H1 (cell line): Measurements from ENCODE around the gene CYP2A6. TPM values are rescaled to one million over a fixed set of nuclear protein-coding genes. Genes with fewer than 3 reads are reported as not detected.

Experiments used
- ASH2L ChIP-seq: fragments of 200-600, 300-600 bp; sonication (generic); IDR thresholded peaks from one replicate; pipeline ENCODE4 v1.7.1; 2017; ENCODE audit warnings: low read length
- BCL11A ChIP-seq, 2 experiments: IDR thresholded peaks; one replicate each; pipeline ENCODE4 v1.6.1; 2011; ENCODE audit warnings: low read depth in 2 of 2, low read length in 2 of 2, mild to moderate bottlenecking in 2 of 2
- CBX5 ChIP-seq: fragments of 300-800, 300-1000 bp; sonication (generic); IDR thresholded peaks from 2 replicates; pipeline ENCODE4 v1.7.1; 2016; ENCODE audit warnings: antibody characterized with exemption, low read length, low read depth
- CHD7 ChIP-seq: fragments of 300-600 bp; sonication (generic); IDR thresholded peaks from 2 replicates; pipeline ENCODE4 v1.7.1; 2012; ENCODE audit warnings: low read length, moderate library complexity, mild to moderate bottlenecking, inconsistent platforms; ENCODE audit not compliant: insufficient replicate concordance
- EGR1 ChIP-seq: IDR thresholded peaks from 2 replicates; pipeline ENCODE4 v1.6.1; 2011; ENCODE audit warnings: low read depth, low read length, borderline replicate concordance
- EP300 ChIP-seq, 2 experiments: IDR thresholded peaks; 1 replicate in 1 of 2; 2 replicates in 1 of 2; pipeline ENCODE4 v1.6.1; 2011 to 2012; ENCODE audit warnings: low read depth in 2 of 2, low read length in 2 of 2, mild to moderate bottlenecking in 2 of 2, borderline replicate concordance in 1 of 2, inconsistent platforms in 1 of 2, moderate library complexity in 1 of 2
- HDAC6 ChIP-seq: IDR thresholded peaks from one replicate; pipeline ENCODE4 v1.7.1; 2012; ENCODE audit warnings: low read depth, mild to moderate bottlenecking, inconsistent platforms, low read length, moderate library complexity
- KDM4A ChIP-seq: IDR thresholded peaks from one replicate; pipeline ENCODE4 v1.7.1; 2012; ENCODE audit warnings: low read depth, mild to moderate bottlenecking, moderate library complexity, low read length, inconsistent platforms; ENCODE audit not compliant: severe bottlenecking
- NRF1 ChIP-seq: IDR thresholded peaks from 2 replicates; pipeline ENCODE4 v1.6.1; 2011; ENCODE audit warnings: mild to moderate bottlenecking, low read depth, low read length, improper control_type of control experiment
- RBBP5 ChIP-seq: IDR thresholded peaks from 2 replicates; pipeline ENCODE4 v1.7.1; 2012; ENCODE audit warnings: low read depth, mild to moderate bottlenecking, inconsistent platforms, low read length, moderate library complexity, borderline replicate concordance
- TAF1 ChIP-seq: IDR thresholded peaks from 2 replicates; pipeline ENCODE4 v1.6.1; 2011; ENCODE audit warnings: mild to moderate bottlenecking, low read depth, low read length
- TEAD4 ChIP-seq: IDR thresholded peaks from 2 replicates; pipeline ENCODE4 v1.6.1; 2012; ENCODE audit warnings: low read depth, low read length, inconsistent platforms, mixed read lengths
- ZNF274 ChIP-seq: IDR thresholded peaks from 2 replicates; pipeline ENCODE4 v1.7.0; 2012; ENCODE audit warnings: low read length, borderline replicate concordance; ENCODE audit errors: extremely low read depth
- polyA plus RNA-seq, 7 experiments: library from polyadenylated mRNA; depleted of rRNA in 3 of 7; stranded (reverse) in 5 of 7; unstranded in 2 of 7; fragments of >200 nt in 5 of 7; fragments of 200-250 nt in 2 of 7; gene quantifications; 1 replicate in 5 of 7; 2 replicates in 1 of 7; 4 replicates in 1 of 7; pipeline versions ENCODE4 v1.2.1 to v1.2.3, GENCODE V29; 2011 to 2013; ENCODE audit warnings: missing spikeins in 2 of 7, mixed read lengths in 2 of 7
- total RNA-seq: library from RNA; stranded (reverse); fragmentation: NEBNext Ultra II Directional; extraction: Animal tissue kit (Norgen Biotek cat#: 25700); gene quantifications from 2 replicates; pipeline ENCODE4 v1.2.1, GENCODE V29; 2021

CYP2A6 gene
- total and polyA plus RNA-seq, 2 of the 8 experiments (the other 6 are each of a cell fraction or from before 2014, with no cell fraction given), result 0.33 TPM; not detected in 1

GRCh38 chr19:40896418-40896796 lies 46.2 kb upstream of the CYP2A6 start (continued):
- TF ChIP-seq CHD7 (no peak), TAF1 (no peak), EGR1 (no peak), ASH2L (no peak), KDM4A (no peak), NRF1 (no peak), CBX5 (no peak), BCL11A (IDR thresholded peaks at IDR 0.05; ENCODE audit: low read depth in 2 of 2, low read length in 2 of 2) (no peak), HDAC6 (no peak), RBBP5 (no peak), TEAD4 (no peak), EP300 (IDR thresholded peaks at IDR 0.05; ENCODE audit: borderline replicate concordance in 1 of 2, low read depth in 2 of 2, low read length in 2 of 2) (no peak), ZNF274 (no peak)
